GM12891 (cell line): ENCODE measurements around the gene ACAP1.

Experiments used
- DNase-seq: peaks from one replicate; pipeline ENCODE4 v3.0.0; 2011; ENCODE audit warnings: low spot score; ENCODE audit not compliant: insufficient read length
- FAIRE-seq: peaks from 2 replicates; lab custom pipeline; 2011; peaks lifted over from hg19 to GRCh38; lab: Jason Lieb, UNC
- PAX5 ChIP-seq: IDR thresholded peaks from 2 replicates; pipeline ENCODE4 v1.6.1; 2011; ENCODE audit warnings: low read length, moderate library complexity, mild to moderate bottlenecking; ENCODE audit not compliant: insufficient read depth, severe bottlenecking
- POLR2A ChIP-seq: IDR thresholded peaks from 2 replicates; pipeline ENCODE4 v1.6.1; 2011; ENCODE audit warnings: low read depth, low read length, control low read depth
- POLR2AphosphoS5 ChIP-seq: IDR thresholded peaks from 2 replicates; pipeline ENCODE4 v1.6.1; 2011; ENCODE audit warnings: low read depth, low read length, control low read depth
- POU2F2 ChIP-seq: IDR thresholded peaks from 2 replicates; pipeline ENCODE4 v1.6.1; 2011; ENCODE audit warnings: low read depth, mild to moderate bottlenecking, control low read depth, low read length, moderate library complexity
- SPI1 ChIP-seq: IDR thresholded peaks from 2 replicates; pipeline ENCODE4 v1.6.1; 2011; ENCODE audit warnings: low read depth, low read length, control low read depth
- TAF1 ChIP-seq: IDR thresholded peaks from 2 replicates; pipeline ENCODE4 v1.6.1; 2011; ENCODE audit warnings: low read depth, low read length, control low read depth

The ACAP1 gene

GRCh38 chr17:7341842-7342241 is 5.5 kb downstream of the ACAP1 start:
- no peak for DNase-seq

GRCh38 chr17:7343250-7343649 is 6.9 kb downstream of the ACAP1 start:
- TF ChIP-seq POLR2AphosphoS5 (no peak), SPI1 (no peak), POLR2A (no peak), PAX5 (no peak), POU2F2 (no peak), TAF1 (no peak)
- DNase-seq, result no peak
- no peak for FAIRE-seq

More at GRCh38 chr17:7341842-7342241, 5.5 kb downstream of the ACAP1 start:
- no peak for FAIRE-seq
- TF ChIP-seq POLR2A (no peak), PAX5 (no peak), POLR2AphosphoS5 (no peak), POU2F2 (no peak), SPI1 (no peak), TAF1 (no peak)

GRCh38 chr17:7346761-7347614 is 10.7 kb downstream of the ACAP1 start:
- TF ChIP-seq SPI1 (no peak), POLR2A (no peak), POLR2AphosphoS5 (no peak), PAX5 (no peak), TAF1 (no peak), POU2F2 (no peak)
- FAIRE-seq (no peak), DNase-seq (no peak)

- TF ChIP-seq POU2F2 (no peak), SPI1 (no peak), PAX5 (no peak), TAF1 (no peak), POLR2AphosphoS5 (no peak), POLR2A (no peak)
- DNase-seq, result no peak
Observed at GRCh38 chr17:7347630-7348477, 11.5 kb downstream of the ACAP1 start.

GRCh38 chr17:7348478-7349242 is 12.3 kb downstream of the ACAP1 start:
- DNase-seq (no peak), FAIRE-seq (no peak)
- no peak for TF ChIP-seq POLR2A
- no peak for TF ChIP-seq PAX5
- no peak for TF ChIP-seq POLR2AphosphoS5
- TF ChIP-seq SPI1, result no peak
- no peak for TF ChIP-seq POU2F2
- no peak for TF ChIP-seq TAF1

More at GRCh38 chr17:7347630-7348477, 11.5 kb downstream of the ACAP1 start:
- no peak for FAIRE-seq

- peak; percentile 91 for FAIRE-seq
- TF ChIP-seq TAF1, result peak; percentile 29; the same call in 1 of the 2 replicates
- TF ChIP-seq POU2F2, result no peak
- TF ChIP-seq PAX5, result peak; percentile 14
- no peak for TF ChIP-seq POLR2A
- TF ChIP-seq POLR2AphosphoS5, result 0 out of 2 replicates have a peak, but pooled peaks have one; percentile 7
- TF ChIP-seq SPI1, result no peak
- peak; percentile 90 for DNase-seq
Observed at GRCh38 chr17:7351665-7352502, 15.6 kb downstream of the ACAP1 start, which contains the start of gene KCTD11. Gene KCTD11 (plus strand): TSS chr17:7352162.

- no peak for TF ChIP-seq PAX5
- no peak for FAIRE-seq
- DNase-seq, result no peak
Observed at GRCh38 chr17:7352503-7352889, 16.2 kb downstream of the ACAP1 start.
